HG03571 (cell line): ENCODE measurements around the gene COL4A5.
"Not testable (repeated sequence)": the region's sequence is repeated elsewhere in the genome, so short reads cannot be mapped to it uniquely, and the experiment has no call there.

Experiments used
- ATAC-seq: cut with Tn5 transposase; IDR thresholded peaks from one replicate; pipeline ENCODE4 v1.9.1; 2021; ENCODE audit not compliant: unreplicated experiment

The COL4A5 gene

GRCh38 chrX:108439426-108439942 lies at the start of gene COL4A5:
COL4A5 (plus strand) TSS chrX:108439838; CDS start chrX:108440126, 288 bp downstream.
- no peak for ATAC-seq

- ATAC-seq = not testable (repeated sequence)
These were observed 48.5 kb upstream of the COL4A5 start for GRCh38 chrX:108390976-108391717.

GRCh38 chrX:108396188-108396891 lies 43.3 kb upstream of the COL4A5 start:
- ATAC-seq = no peak

GRCh38 chrX:108396986-108397385 lies 42.7 kb upstream of the COL4A5 start:
- ATAC-seq = no peak

GRCh38 chrX:108397627-108398391 lies 41.8 kb upstream of the COL4A5 start:
- no peak for ATAC-seq

- ATAC-seq = no peak
These were observed 40.0 kb upstream of the COL4A5 start for GRCh38 chrX:108399418-108400165.

- no peak for ATAC-seq
These were observed 26.9 kb upstream of the COL4A5 start for GRCh38 chrX:108412783-108413182.

- ATAC-seq = no peak
These were observed 24.5 kb upstream of the COL4A5 start for GRCh38 chrX:108415146-108415545.

- no peak for ATAC-seq
These were observed 23.7 kb upstream of the COL4A5 start for GRCh38 chrX:108415891-108416290.

- no peak for ATAC-seq
These were observed 22.4 kb upstream of the COL4A5 start for GRCh38 chrX:108417257-108417656.

GRCh38 chrX:108419401-108419800 lies 20.2 kb upstream of the COL4A5 start:
- ATAC-seq = no peak

GRCh38 chrX:108420481-108420880 lies 19.2 kb upstream of the COL4A5 start:
- no peak for ATAC-seq

- no peak for ATAC-seq
These were observed 13.4 kb upstream of the COL4A5 start for GRCh38 chrX:108426262-108426661.

- ATAC-seq = no peak
These were observed 4.4 kb upstream of the COL4A5 start for GRCh38 chrX:108435261-108435660.

- ATAC-seq = no peak
These were observed 2.1 kb upstream of the COL4A5 start for GRCh38 chrX:108437349-108438109.

GRCh38 chrX:108438110-108438623 lies 1.5 kb upstream of the COL4A5 start, which contains the start of gene COL4A6:
COL4A6 (minus strand) TSS chrX:108438422; CDS start chrX:108438196, 226 bp downstream.
- ATAC-seq = no peak

GRCh38 chrX:108439961-108440696 lies 491 bp downstream of the COL4A5 start:
- ATAC-seq = no peak

- no peak for ATAC-seq
These were observed 3.3 kb downstream of the COL4A5 start for GRCh38 chrX:108442901-108443464.

- no peak for ATAC-seq
These were observed 7.7 kb downstream of the COL4A5 start for GRCh38 chrX:108447303-108447702.
